HepG2 (cell line): Measurements from ENCODE around the gene STUM. TPM values are rescaled to one million over a fixed set of nuclear protein-coding genes. Genes with fewer than 3 reads are reported as not detected.

Source experiments
- ATAC-seq: fragments of 200-7000 bp; cut with Tn5 transposase; 3 replicates; pipeline ENCODE4 v1.9.1; 2020; ENCODE audit warnings: mild to moderate bottlenecking, moderate library complexity
- BruUV-seq: library from RNA; stranded (reverse); fragments of 400-500 nt; replicated peaks from 2 replicates; lab custom pipeline; 2021; lab: Mats Ljungman, UMichigan
- CTCF ChIA-PET: fragments of 300-600 bp; formaldehyde crosslinking; extraction: SDS; loops from one replicate; lab custom pipeline; 2021; ENCODE audit warnings: low total read pairs, inconsistent platforms, low intra/inter-chr PET ratio; lab: Yijun Ruan, JAX
- POLR2A ChIA-PET: fragments of 350-600 bp; sonication (Branson Sonifier 250); formaldehyde crosslinking; loops from one replicate; lab custom pipeline; 2020; ENCODE audit warnings: antibody characterized with exemption, inconsistent platforms; lab: Yijun Ruan, JAX
- DNase-seq: peaks from one replicate; pipeline ENCODE4 v3.0.0-alpha.2; 2015; ENCODE audit warnings: low spot score
- FAIRE-seq: peaks from 3 replicates; lab custom pipeline; 2011; peaks lifted over from hg19 to GRCh38; lab: Jason Lieb, UNC
- H2AFZ ChIP-seq: one replicate; pipeline ENCODE4 v1.6.1; 2011; ENCODE audit warnings: low read length, inconsistent platforms
- H3K27ac ChIP-seq: fragments of 300-600 bp; 3 replicates; pipeline ENCODE4 v1.8.0; 2011; ENCODE audit warnings: mixed run types, mild to moderate bottlenecking, mixed read lengths, low read length, inconsistent platforms; ENCODE audit not compliant: insufficient read depth; ENCODE audit errors: extremely low read length
- H3K27me3 ChIP-seq, 2 experiments: fragments of 200-600 bp in 1 of 2; 2 replicates in 1 of 2; 3 replicates in 1 of 2; pipeline versions ENCODE4 v1.6.0 to v1.8.0; 2011; ENCODE audit warnings: low read length in 2 of 2, mild to moderate bottlenecking in 2 of 2, moderate library complexity in 2 of 2, inconsistent platforms in 1 of 2; ENCODE audit not compliant: insufficient read depth in 2 of 2, control insufficient read depth in 1 of 2
- H3K36me3 ChIP-seq, 2 experiments: fragments of 200-600 bp in 1 of 2; replicated peaks in 1 of 2; 2 replicates in 1 of 2; 3 replicates in 1 of 2; pipeline versions ENCODE4 v1.5.1 to v1.8.0; 2011; ENCODE audit warnings: low read length in 2 of 2, inconsistent platforms in 1 of 2; ENCODE audit not compliant: insufficient read depth in 2 of 2, control insufficient read depth in 1 of 2
- H3K4me1 ChIP-seq: 2 replicates; pipeline ENCODE4 v1.5.1; 2012; ENCODE audit warnings: low read length, inconsistent platforms; ENCODE audit not compliant: insufficient read depth
- H3K4me2 ChIP-seq: 2 replicates; pipeline ENCODE4 v1.6.0; 2011; ENCODE audit warnings: low read depth, low read length, inconsistent platforms
- H3K4me3 ChIP-seq, 3 experiments: fragments of 200-600 bp in 1 of 3; sonication (generic), shearing (Covaris generic) in 1 of 3; replicated peaks in 1 of 3; 2 replicates each; pipeline ENCODE4 v1.5.1; 2011 to 2016; ENCODE audit warnings: low read length in 3 of 3, inconsistent platforms in 2 of 3, low read depth in 2 of 3, mild to moderate bottlenecking in 2 of 3, control low read depth in 1 of 3, mixed read lengths in 1 of 3; ENCODE audit not compliant: insufficient read depth in 1 of 3
- H3K79me2 ChIP-seq: one replicate; pipeline ENCODE4 v1.6.1; 2011; ENCODE audit warnings: low read length, inconsistent platforms; ENCODE audit not compliant: insufficient read depth
- H3K9ac ChIP-seq: 2 replicates; pipeline ENCODE4 v1.6.0; 2011; ENCODE audit warnings: mild to moderate bottlenecking, low read depth, low read length, inconsistent platforms; ENCODE audit not compliant: insufficient read depth
- H3K9me3 ChIP-seq: 2 replicates; pipeline ENCODE4 v1.5.1; 2012; ENCODE audit warnings: mild to moderate bottlenecking, low read length
- H4K20me1 ChIP-seq: 2 replicates; pipeline ENCODE4 v1.6.0; 2011; ENCODE audit warnings: inconsistent platforms, mild to moderate bottlenecking, low read length, moderate library complexity; ENCODE audit not compliant: insufficient read depth
- ATF1 ChIP-seq: IDR thresholded peaks from 2 replicates; pipeline ENCODE4 v1.6.1; 2016; ENCODE audit warnings: mild to moderate bottlenecking, control low read depth
- BRF2 ChIP-seq: sonication (generic); formaldehyde crosslinking; IDR thresholded peaks from 2 replicates; pipeline ENCODE4 v1.8.1; 2022; ENCODE audit warnings: mild to moderate bottlenecking, missing genetic modification reagents
- GTF3A ChIP-seq: sonication (generic); formaldehyde crosslinking; conservative IDR thresholded peaks from 2 replicates; pipeline ENCODE4 v1.4.0; 2020; ENCODE audit warnings: mild to moderate bottlenecking, missing genetic modification reagents
- HIC2 ChIP-seq: sonication (generic); formaldehyde crosslinking; IDR thresholded peaks from 2 replicates; pipeline ENCODE4 v1.9.0; 2022; ENCODE audit warnings: low read depth, missing genetic modification reagents
- HNF4A ChIP-seq: sonication (generic); formaldehyde crosslinking; IDR thresholded peaks from 2 replicates; pipeline ENCODE4 v1.4.0; 2020; ENCODE audit warnings: missing genetic modification reagents
- MTA3 ChIP-seq: sonication (generic); formaldehyde crosslinking; IDR thresholded peaks from 2 replicates; pipeline ENCODE4 v1.4.0; 2020; ENCODE audit warnings: missing genetic modification reagents
- PHF5A ChIP-seq: IDR thresholded peaks from one replicate; pipeline ENCODE4 v1.6.1; 2018; ENCODE audit warnings: low read depth, missing genetic modification reagents; ENCODE audit not compliant: unreplicated experiment
- PLRG1 ChIP-seq: fragments of 450-650 bp; conservative IDR thresholded peaks from 2 replicates; pipeline ENCODE4 v1.6.1; 2016
- PRDM10 ChIP-seq: sonication (generic); formaldehyde crosslinking; IDR thresholded peaks from 2 replicates; pipeline ENCODE4 v1.4.0; 2020; ENCODE audit warnings: low read depth, missing genetic modification reagents
- SOX5 ChIP-seq: IDR thresholded peaks from 2 replicates; pipeline ENCODE4 v1.6.1; 2016; ENCODE audit warnings: borderline replicate concordance
- TRIM22 ChIP-seq: fragments of 450-650 bp; IDR thresholded peaks from 2 replicates; pipeline ENCODE4 v1.6.1; 2017
- ZNF414 ChIP-seq: sonication (generic); formaldehyde crosslinking; IDR thresholded peaks from 2 replicates; pipeline ENCODE4 v1.5.0; 2020; ENCODE audit warnings: missing genetic modification reagents
- ZNF703 ChIP-seq: sonication (generic); formaldehyde crosslinking; IDR thresholded peaks from 2 replicates; pipeline ENCODE4 v1.5.1; 2020; ENCODE audit warnings: missing genetic modification reagents, mild to moderate bottlenecking, moderate library complexity, borderline replicate concordance
- ZNF788 ChIP-seq: sonication (generic); formaldehyde crosslinking; IDR thresholded peaks from 2 replicates; pipeline ENCODE4 v1.5.0; 2020; ENCODE audit warnings: mild to moderate bottlenecking, missing genetic modification reagents, borderline replicate concordance
- WGBS: methylation state at CpG from one replicate; pipeline ENCODE4 v1.1.6; 2017; ENCODE audit warnings: low lambda C conversion rate; 5-methylcytosine and 5-hydroxymethylcytosine counted together
- in situ Hi-C: cut with HindIII; loops from 2 replicates; pipeline ENCODE4 v1.10.0; 2017; ENCODE audit warnings: low pct_unique_long_range_greater_than_20kb; ENCODE audit not compliant: extremely low pct_ligation_motif_present
- intact Hi-C: fragments of 100-400 bp; cut with micrococcal nuclease; formaldehyde crosslinking; loops from one replicate; pipeline ENCODE4 v1.10.0; 2022; ENCODE audit not compliant: unreplicated experiment
- polyA plus RNA-seq, 8 experiments: library from polyadenylated mRNA; depleted of rRNA in 3 of 8; stranded (reverse) in 7 of 8; unstranded in 1 of 8; fragments of >200 nt; fragmentation: Illumina TruSeq in 4 of 8; extraction: Trizol in 4 of 8; gene quantifications; 2 replicates each; pipeline versions ENCODE4 v1.2.1 to v1.2.3, GENCODE V29; 2011 to 2016; ENCODE audit warnings: low read depth in 4 of 8, missing spikeins in 1 of 8, mixed read lengths in 1 of 8; ENCODE audit not compliant: insufficient read depth in 1 of 8
- total RNA-seq, 5 experiments: library from RNA; depleted of rRNA; stranded (reverse); fragments of >200 nt; fragmentation: Illumina TruSeq; extraction: Trizol; gene quantifications; 2 replicates each; pipeline ENCODE4 v1.2.3, GENCODE V29; 2016; ENCODE audit warnings: low read depth in 1 of 5

The STUM gene
- total and polyA plus RNA-seq, 2 of the 13 experiments (the other 11 are each of a cell fraction or from before 2014, with no cell fraction given) = not detected

GRCh38 chr1:226605318-226605950 is 56.9 kb downstream of the STUM start:
- H2AFZ ChIP-seq = no peak overlapping the region
- no peaks in the 10 kb centered on the region for H3K36me3 ChIP-seq
- no peak overlapping the region for H3K4me3 ChIP-seq
- in situ Hi-C loops (loop anchor here (10.0 kb wide), 1 partner anchor 181 kb away; no protein-coding TSS in a partner anchor), intact Hi-C loops (loop anchor here (10.0 kb wide), 1 partner anchor 181 kb away; no protein-coding TSS in a partner anchor)
- peaks cover 12% of the 10 kb centered on the region for H3K4me1 ChIP-seq
- no peak overlapping the region for H3K9ac ChIP-seq
- no peaks in the 10 kb centered on the region for H4K20me1 ChIP-seq
- no peak overlapping the region for H3K27ac ChIP-seq
- ChIA-PET CTCF (no interaction called here), POLR2A (no interaction called here)
- no peak for ATAC-seq
- DNase-seq = no peak
- peaks cover 4 to 32% of the 10 kb centered on the region in 2 experiments; a peak in 4 of 5 replicates for H3K27me3 ChIP-seq
- no peak overlapping the region for H3K4me2 ChIP-seq
- no peak for FAIRE-seq
- 71% methylated on average over 2 of the region's 9 CpGs for WGBS
- no peaks in the 10 kb centered on the region for H3K9me3 ChIP-seq
- no peaks in the 10 kb centered on the region for H3K79me2 ChIP-seq
- BruUV-seq = no TSS peak
- TF ChIP-seq ZNF414 (no peak), TRIM22 (no peak), HNF4A (CRISPR knock-in tag) (no peak), PLRG1 (no peak), ATF1 (CRISPR knock-in tag) (no peak), BRF2 (no peak), PHF5A (no peak), PRDM10 (CRISPR knock-in tag) (no peak), ZNF788 (CRISPR knock-in tag) (no peak), MTA3 (CRISPR knock-in tag) (no peak), GTF3A (CRISPR knock-in tag) (no peak), HIC2 (no peak), ZNF703 (CRISPR knock-in tag) (no peak), SOX5 (CRISPR knock-in tag) (no peak)
